Bronchial epithelial cell (primary cell): Measurements from ENCODE around the gene LTB4R. TPM values are rescaled to one million over a fixed set of nuclear protein-coding genes. Genes with fewer than 3 reads are reported as not detected.

Source experiments
- DNase-seq: peaks from one replicate; pipeline ENCODE4 v3.0.0-alpha.2; 2010; ENCODE audit warnings: low read depth
- FAIRE-seq: peaks from 2 replicates; lab custom pipeline; 2011; peaks lifted over from hg19 to GRCh38; lab: Jason Lieb, UNC
- H3K27me3 ChIP-seq: 2 replicates; pipeline ENCODE4 v1.5.1; 2011; ENCODE audit warnings: low read length; ENCODE audit not compliant: control insufficient read depth, insufficient read depth
- H3K36me3 ChIP-seq: 2 replicates; pipeline ENCODE4 v1.5.1; 2011; ENCODE audit warnings: low read length; ENCODE audit not compliant: control insufficient read depth, insufficient read depth
- H3K4me3 ChIP-seq: 2 replicates; pipeline ENCODE4 v1.5.1; 2011; ENCODE audit warnings: mild to moderate bottlenecking, low read depth, low read length, control low read depth
- total RNA-seq: library from RNA; depleted of rRNA; stranded (reverse); fragments of >200 nt; gene quantifications from 2 replicates; pipeline ENCODE4 v1.2.1, GENCODE V29; 2014
- TF ChIP-seq, protein P1 (sequence below): IDR thresholded peaks from 2 replicates; pipeline ENCODE4 v1.5.1; 2011; ENCODE audit warnings: mild to moderate bottlenecking, moderate library complexity, low read length, control low read depth, inconsistent platforms; ENCODE audit not compliant: insufficient read depth, severe bottlenecking

The LTB4R gene
- total RNA-seq, 1 donor from 2014 or later: 3.7 TPM

DNA sequence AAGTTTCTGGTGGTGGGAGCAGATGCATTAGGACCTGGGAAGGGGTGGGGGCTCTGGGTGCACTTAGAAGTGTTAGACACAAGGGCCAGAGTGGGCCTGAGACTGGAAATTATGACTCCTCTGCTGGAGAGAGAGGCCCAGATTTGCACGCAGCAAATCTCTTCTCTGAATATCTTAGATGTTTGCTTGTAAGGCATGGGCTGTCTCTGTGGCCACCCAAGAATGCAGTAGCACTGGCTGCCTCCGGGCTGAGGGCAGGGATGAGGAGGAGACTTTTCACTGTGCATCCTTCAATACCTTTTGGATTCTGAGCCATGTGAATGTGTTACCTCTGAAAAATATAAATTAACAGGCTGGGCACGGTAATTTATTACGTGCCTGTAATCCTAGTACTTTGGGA lies 26.0 kb upstream of the LTB4R start:
- H3K4me3 ChIP-seq: no peak overlapping the region
- no peak for FAIRE-seq
- no peak for DNase-seq
- peaks cover 7% of the 10 kb centered on the region for H3K36me3 ChIP-seq
- H3K27me3 ChIP-seq: no peaks in the 10 kb centered on the region
- TF ChIP-seq, protein P1, sequence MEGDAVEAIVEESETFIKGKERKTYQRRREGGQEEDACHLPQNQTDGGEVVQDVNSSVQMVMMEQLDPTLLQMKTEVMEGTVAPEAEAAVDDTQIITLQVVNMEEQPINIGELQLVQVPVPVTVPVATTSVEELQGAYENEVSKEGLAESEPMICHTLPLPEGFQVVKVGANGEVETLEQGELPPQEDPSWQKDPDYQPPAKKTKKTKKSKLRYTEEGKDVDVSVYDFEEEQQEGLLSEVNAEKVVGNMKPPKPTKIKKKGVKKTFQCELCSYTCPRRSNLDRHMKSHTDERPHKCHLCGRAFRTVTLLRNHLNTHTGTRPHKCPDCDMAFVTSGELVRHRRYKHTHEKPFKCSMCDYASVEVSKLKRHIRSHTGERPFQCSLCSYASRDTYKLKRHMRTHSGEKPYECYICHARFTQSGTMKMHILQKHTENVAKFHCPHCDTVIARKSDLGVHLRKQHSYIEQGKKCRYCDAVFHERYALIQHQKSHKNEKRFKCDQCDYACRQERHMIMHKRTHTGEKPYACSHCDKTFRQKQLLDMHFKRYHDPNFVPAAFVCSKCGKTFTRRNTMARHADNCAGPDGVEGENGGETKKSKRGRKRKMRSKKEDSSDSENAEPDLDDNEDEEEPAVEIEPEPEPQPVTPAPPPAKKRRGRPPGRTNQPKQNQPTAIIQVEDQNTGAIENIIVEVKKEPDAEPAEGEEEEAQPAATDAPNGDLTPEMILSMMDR: no peak

DNA sequence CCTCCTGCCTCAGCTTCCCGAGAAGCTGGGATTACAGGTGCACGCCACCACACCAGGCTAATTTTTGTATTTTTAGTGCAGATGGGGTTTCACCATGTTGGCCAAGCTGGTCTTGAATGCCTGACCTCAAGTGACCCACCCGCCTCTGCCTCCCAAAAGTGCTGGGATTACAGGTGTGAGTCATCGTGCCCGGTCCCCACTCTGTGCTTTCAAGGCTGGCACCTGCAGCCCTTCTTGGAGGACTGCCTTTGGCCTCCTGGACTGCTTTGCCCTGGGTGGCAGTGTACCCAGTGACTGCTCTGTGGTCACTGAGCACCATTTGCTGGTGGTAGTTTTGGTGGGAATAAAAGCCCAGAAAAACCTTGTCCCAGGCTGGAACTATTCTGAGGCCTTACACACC lies 24.3 kb upstream of the LTB4R start:
- peaks cover 17% of the 10 kb centered on the region for H3K36me3 ChIP-seq
- TF ChIP-seq, protein P1: no peak
- no peak for DNase-seq
- H3K4me3 ChIP-seq: no peak overlapping the region
- FAIRE-seq: no peak
- H3K27me3 ChIP-seq: no peaks in the 10 kb centered on the region

DNA sequence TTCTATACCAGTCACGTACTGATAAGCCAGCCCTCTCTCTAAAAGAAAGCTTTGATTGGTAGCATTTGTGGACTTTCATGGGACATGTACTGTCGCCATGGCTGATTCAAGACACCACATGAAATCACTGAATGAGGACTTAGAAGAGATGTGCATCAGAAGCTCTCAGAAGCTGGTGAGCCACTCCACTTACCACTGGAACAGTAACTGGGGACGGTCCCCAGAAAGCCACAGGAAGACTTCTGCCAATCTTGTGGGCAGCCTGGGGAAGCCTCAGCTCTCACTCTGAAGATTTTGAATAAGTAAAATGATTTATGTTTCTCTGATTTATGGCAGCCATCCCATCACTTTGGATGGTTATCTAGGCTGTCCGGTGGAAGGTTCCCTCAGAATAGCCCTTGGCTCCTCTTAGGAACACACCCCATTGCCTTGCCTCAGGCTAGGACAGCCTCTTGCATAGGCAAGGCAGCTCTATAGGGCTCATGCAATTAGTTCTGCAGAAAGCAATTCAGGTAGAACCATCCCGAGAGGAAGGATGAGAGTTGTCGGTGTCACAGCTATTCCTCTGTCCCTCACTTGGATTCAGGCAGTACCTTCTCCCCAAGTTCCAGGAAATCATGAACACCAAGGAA lies 21.5 kb upstream of the LTB4R start:
- peaks cover 25% of the 10 kb centered on the region for H3K36me3 ChIP-seq
- H3K27me3 ChIP-seq: no peaks in the 10 kb centered on the region
- no peak overlapping the region for H3K4me3 ChIP-seq
- TF ChIP-seq, protein P1: no peak
- DNase-seq: no peak
- no peak for FAIRE-seq

DNA sequence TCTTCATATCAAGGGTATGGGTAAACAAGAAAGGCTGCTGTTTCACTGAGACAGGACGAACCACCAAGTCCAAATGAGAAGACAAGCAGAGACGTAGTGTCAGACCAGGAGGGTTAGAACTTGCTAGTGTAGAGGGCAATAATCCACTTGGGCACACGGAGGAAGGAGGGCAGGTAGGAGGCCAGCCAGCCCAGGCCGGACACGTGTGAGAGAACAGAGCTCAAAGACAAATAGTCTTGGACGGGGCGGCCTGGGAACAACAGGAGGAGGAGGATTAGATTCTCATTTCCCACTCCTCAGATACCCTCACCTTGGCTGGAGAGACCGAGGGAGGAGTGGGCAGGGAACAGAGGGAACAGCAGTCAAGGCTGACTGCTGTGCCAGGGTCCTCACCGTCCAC lies 20.6 kb upstream of the LTB4R start:
- FAIRE-seq (no peak), DNase-seq (no peak)
- peaks cover 30% of the 10 kb centered on the region for H3K36me3 ChIP-seq

DNA sequence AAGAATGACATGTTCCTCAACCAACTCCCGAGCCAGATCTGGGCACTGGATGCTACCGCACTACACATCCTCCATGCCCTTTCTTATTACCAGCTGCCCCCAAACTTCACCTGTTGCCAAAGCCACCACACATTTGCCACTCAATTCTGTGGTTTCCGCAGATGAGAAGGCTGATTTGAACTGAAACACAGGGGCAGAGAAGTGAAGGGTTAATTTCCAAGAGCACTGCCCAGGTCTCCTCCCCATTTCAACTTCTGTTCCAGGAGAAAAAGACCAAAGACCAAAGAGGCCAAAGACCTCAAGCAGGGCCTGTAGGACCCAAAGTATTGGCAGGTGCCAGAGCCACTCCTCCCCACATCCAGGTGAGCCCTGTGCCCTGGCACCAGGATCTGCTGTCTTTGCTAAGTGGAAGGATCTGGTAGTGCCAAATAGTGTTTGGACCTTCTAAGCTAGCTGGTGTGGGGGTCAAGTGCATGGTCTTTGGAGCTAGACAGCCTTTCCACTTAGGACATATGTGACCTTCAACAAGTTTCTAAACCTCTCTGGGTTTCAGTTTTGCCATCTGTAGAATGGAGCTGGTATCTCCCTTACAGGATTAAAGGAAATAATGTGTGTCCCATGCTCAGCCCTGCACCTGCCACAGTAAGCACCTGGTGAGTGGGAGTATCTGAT lies 19.7 kb upstream of the LTB4R start:
- H3K4me3 ChIP-seq: no peak overlapping the region
- TF ChIP-seq, protein P1: no peak
- no peaks in the 10 kb centered on the region for H3K27me3 ChIP-seq
- no peak for DNase-seq
- no peak for FAIRE-seq
- peaks cover 36% of the 10 kb centered on the region for H3K36me3 ChIP-seq

More for the DNA sequence above, 20.6 kb upstream of the LTB4R start:
- TF ChIP-seq, protein P1: no peak
- H3K4me3 ChIP-seq: no peak overlapping the region
- no peaks in the 10 kb centered on the region for H3K27me3 ChIP-seq
